ENCODE results near the gene PACS1. TPM values are rescaled to one million over a fixed set of nuclear protein-coding genes. Genes with fewer than 3 reads are reported as not detected.
A peak's percentile ranks its signal among the peaks of the same experiment; 100 is the strongest.

Gene PACS1
- total RNA-seq, 1 donor from 2014 or later = 86.9 TPM

DNA sequence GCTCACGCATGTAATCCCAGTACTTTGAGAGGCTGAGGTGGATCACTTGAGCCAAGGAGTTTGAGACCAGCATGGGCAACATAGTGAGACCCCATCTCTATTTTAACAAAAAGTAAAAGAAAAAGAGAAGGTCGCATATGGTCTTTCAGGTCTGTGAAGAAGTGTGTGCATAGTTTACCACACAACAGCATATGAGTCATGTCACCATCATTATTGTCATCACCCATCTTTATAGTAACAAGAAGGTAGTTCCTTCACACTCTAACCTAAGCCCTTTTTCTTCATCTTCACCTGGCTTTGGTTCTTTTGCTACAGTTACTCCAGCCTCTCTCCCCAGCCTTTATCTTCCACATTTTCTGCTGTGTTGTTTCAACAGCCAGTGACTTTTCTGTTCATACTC is 39.2 kb downstream of the PACS1 start:
- no peak overlapping the region for H3K27ac Mint-ChIP-seq (ENCODE audit: unreplicated experiment)
- H3K27ac ChIP-seq (ENCODE audit: low read depth, low read length) = no peak overlapping the region
- DNase-seq (ENCODE audit: low read depth) (no peak), FAIRE-seq (no peak)
- H3K9ac ChIP-seq (ENCODE audit: low read length) = no peak overlapping the region
- H3K9me3 Mint-ChIP-seq (ENCODE audit: unreplicated experiment) = no peaks in the 10 kb centered on the region
- no peaks in the 10 kb centered on the region for H3K9me3 ChIP-seq (ENCODE audit: insufficient read depth, low read depth, low read length)
- peaks cover 39% of the 10 kb centered on the region for H3K4me1 ChIP-seq (ENCODE audit: insufficient read depth, low read length)
- no peak for TF ChIP-seq EZH2 (IDR thresholded peaks at IDR 0.05; ENCODE audit: insufficient read depth, low read length)
- TF ChIP-seq, protein P1, sequence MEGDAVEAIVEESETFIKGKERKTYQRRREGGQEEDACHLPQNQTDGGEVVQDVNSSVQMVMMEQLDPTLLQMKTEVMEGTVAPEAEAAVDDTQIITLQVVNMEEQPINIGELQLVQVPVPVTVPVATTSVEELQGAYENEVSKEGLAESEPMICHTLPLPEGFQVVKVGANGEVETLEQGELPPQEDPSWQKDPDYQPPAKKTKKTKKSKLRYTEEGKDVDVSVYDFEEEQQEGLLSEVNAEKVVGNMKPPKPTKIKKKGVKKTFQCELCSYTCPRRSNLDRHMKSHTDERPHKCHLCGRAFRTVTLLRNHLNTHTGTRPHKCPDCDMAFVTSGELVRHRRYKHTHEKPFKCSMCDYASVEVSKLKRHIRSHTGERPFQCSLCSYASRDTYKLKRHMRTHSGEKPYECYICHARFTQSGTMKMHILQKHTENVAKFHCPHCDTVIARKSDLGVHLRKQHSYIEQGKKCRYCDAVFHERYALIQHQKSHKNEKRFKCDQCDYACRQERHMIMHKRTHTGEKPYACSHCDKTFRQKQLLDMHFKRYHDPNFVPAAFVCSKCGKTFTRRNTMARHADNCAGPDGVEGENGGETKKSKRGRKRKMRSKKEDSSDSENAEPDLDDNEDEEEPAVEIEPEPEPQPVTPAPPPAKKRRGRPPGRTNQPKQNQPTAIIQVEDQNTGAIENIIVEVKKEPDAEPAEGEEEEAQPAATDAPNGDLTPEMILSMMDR (IDR thresholded peaks at IDR 0.05; ENCODE audit: insufficient read depth, low read depth, low read length) = no peak
- peaks cover 15% of the 10 kb centered on the region for H3K36me3 Mint-ChIP-seq (ENCODE audit: low read depth, unreplicated experiment)
- H4K20me1 ChIP-seq (ENCODE audit: insufficient read depth, low read length) = peaks cover 8% of the 10 kb centered on the region
- H3K4me1 Mint-ChIP-seq (ENCODE audit: low read depth, unreplicated experiment) = peaks cover 52% of the 10 kb centered on the region
- no peak overlapping the region for H3K4me2 ChIP-seq (ENCODE audit: low read length)
- no peaks in the 10 kb centered on the region for H3K27me3 ChIP-seq (ENCODE audit: insufficient read depth, low read length)
- no peaks in the 10 kb centered on the region for H3K27me3 Mint-ChIP-seq (ENCODE audit: low read depth, unreplicated experiment)
- no peak overlapping the region for H3K4me3 ChIP-seq (ENCODE audit: insufficient read depth, low read depth, low read length)
- peaks cover 72% of the 10 kb centered on the region for H3K79me2 ChIP-seq (ENCODE audit: insufficient read depth, low read length)
- H3K4me3 Mint-ChIP-seq (ENCODE audit: unreplicated experiment) = no peak overlapping the region
- H3K36me3 ChIP-seq (ENCODE audit: insufficient read depth, low read length) = no peaks in the 10 kb centered on the region
- H2AFZ ChIP-seq (ENCODE audit: low read depth, low read length) = no peak overlapping the region

DNA sequence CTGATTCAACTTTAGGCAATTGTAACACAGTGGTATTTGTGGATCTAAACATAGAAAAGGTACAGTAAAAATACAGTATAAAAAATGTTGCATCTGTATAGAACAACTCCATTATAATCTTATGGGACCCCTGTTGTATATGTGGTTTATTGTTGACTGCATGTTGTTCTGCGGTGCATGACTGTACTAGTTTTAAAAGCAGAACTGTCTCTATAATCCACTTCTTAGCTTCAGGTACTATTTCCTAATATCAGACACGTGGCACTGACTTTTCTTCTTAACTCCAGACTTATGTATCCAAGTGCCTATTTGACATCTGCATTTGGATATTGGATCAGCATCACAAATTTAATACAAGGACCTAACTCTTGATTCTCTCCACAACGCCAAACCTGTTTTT is 41.1 kb downstream of the PACS1 start:
- no peak for TF ChIP-seq EZH2 (IDR thresholded peaks at IDR 0.05; ENCODE audit: insufficient read depth, low read length)
- TF ChIP-seq, protein P1 (IDR thresholded peaks at IDR 0.05; ENCODE audit: insufficient read depth, low read depth, low read length) = no peak
- no peak for FAIRE-seq

DNA sequence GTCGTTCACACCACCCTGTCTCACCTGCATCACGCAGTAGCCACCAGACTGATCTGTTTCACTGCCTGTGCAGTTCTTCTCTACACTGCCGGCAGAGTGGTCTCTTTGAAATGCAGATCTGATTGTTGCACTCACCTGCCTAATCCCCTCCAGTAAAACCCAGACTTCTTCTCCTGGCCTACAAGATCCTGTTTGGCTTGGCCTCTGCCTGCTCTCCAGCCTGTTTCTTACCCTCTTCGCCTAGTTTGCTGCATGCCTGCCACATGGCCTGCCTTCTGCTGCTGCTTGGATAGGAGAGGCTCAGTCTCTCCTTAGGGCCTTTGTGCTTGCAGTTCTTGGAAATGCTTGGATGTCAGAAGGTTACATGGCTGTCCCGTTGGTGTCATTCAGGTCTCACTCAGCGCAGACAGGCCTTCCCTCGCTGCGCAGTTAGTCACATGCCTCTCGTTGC is 42.0 kb downstream of the PACS1 start:
- H2AFZ ChIP-seq (ENCODE audit: low read depth, low read length) = no peak overlapping the region
- no peaks in the 10 kb centered on the region for H3K9me3 ChIP-seq (ENCODE audit: insufficient read depth, low read depth, low read length)
- no peak for FAIRE-seq
- peak overlapping the region; percentile 72 for H3K4me2 ChIP-seq (ENCODE audit: low read length)
- H3K27ac Mint-ChIP-seq (ENCODE audit: unreplicated experiment) = peak overlapping the region; percentile 96
- peak overlapping the region; percentile 77 for H3K27ac ChIP-seq (ENCODE audit: low read depth, low read length)
- H3K36me3 Mint-ChIP-seq (ENCODE audit: low read depth, unreplicated experiment) = peaks cover 15% of the 10 kb centered on the region
- no peak for DNase-seq (ENCODE audit: low read depth)
- no peak overlapping the region for H3K4me3 Mint-ChIP-seq (ENCODE audit: unreplicated experiment)
- no peaks in the 10 kb centered on the region for H3K27me3 ChIP-seq (ENCODE audit: insufficient read depth, low read length)
- no peaks in the 10 kb centered on the region for H3K36me3 ChIP-seq (ENCODE audit: insufficient read depth, low read length)
- peaks cover 3% of the 10 kb centered on the region for H4K20me1 ChIP-seq (ENCODE audit: insufficient read depth, low read length)
- H3K79me2 ChIP-seq (ENCODE audit: insufficient read depth, low read length) = peaks cover 78% of the 10 kb centered on the region
- H3K27me3 Mint-ChIP-seq (ENCODE audit: low read depth, unreplicated experiment) = no peaks in the 10 kb centered on the region
- H3K9me3 Mint-ChIP-seq (ENCODE audit: unreplicated experiment) = no peaks in the 10 kb centered on the region
- peak overlapping the region; percentile 11 for H3K4me3 ChIP-seq (ENCODE audit: insufficient read depth, low read depth, low read length)
- peaks cover 61% of the 10 kb centered on the region for H3K4me1 Mint-ChIP-seq (ENCODE audit: low read depth, unreplicated experiment)
- H3K4me1 ChIP-seq (ENCODE audit: insufficient read depth, low read length) = peaks cover 51% of the 10 kb centered on the region
- no peak for TF ChIP-seq EZH2 (IDR thresholded peaks at IDR 0.05; ENCODE audit: insufficient read depth, low read length)
- TF ChIP-seq, protein P1 (IDR thresholded peaks at IDR 0.05; ENCODE audit: insufficient read depth, low read depth, low read length) = no peak
- peak overlapping the region; percentile 34 for H3K9ac ChIP-seq (ENCODE audit: low read length)

More for the DNA sequence above, 41.1 kb downstream of the PACS1 start:
- Histone ChIP-seq H3K27me3 (ENCODE audit: insufficient read depth, low read length) (no peaks in the 10 kb centered on the region), H4K20me1 (ENCODE audit: insufficient read depth, low read length) (peaks cover 7% of the 10 kb centered on the region), H2AFZ (ENCODE audit: low read depth, low read length) (no peak overlapping the region), H3K27ac (ENCODE audit: low read depth, low read length) (no peak overlapping the region), H3K79me2 (ENCODE audit: insufficient read depth, low read length) (peaks cover 72% of the 10 kb centered on the region), H3K4me3 (ENCODE audit: insufficient read depth, low read depth, low read length) (no peak overlapping the region), H3K4me1 (ENCODE audit: insufficient read depth, low read length) (peaks cover 50% of the 10 kb centered on the region), H3K9ac (ENCODE audit: low read length) (no peak overlapping the region), H3K9me3 (ENCODE audit: insufficient read depth, low read depth, low read length) (no peaks in the 10 kb centered on the region), H3K4me2 (ENCODE audit: low read length) (no peak overlapping the region), H3K36me3 (ENCODE audit: insufficient read depth, low read length) (no peaks in the 10 kb centered on the region)
- H3K27ac Mint-ChIP-seq (ENCODE audit: unreplicated experiment) = peak overlapping the region; percentile 34
- peaks cover 15% of the 10 kb centered on the region for H3K36me3 Mint-ChIP-seq (ENCODE audit: low read depth, unreplicated experiment)
- no peaks in the 10 kb centered on the region for H3K27me3 Mint-ChIP-seq (ENCODE audit: low read depth, unreplicated experiment)
- no peak overlapping the region for H3K4me3 Mint-ChIP-seq (ENCODE audit: unreplicated experiment)
- peaks cover 59% of the 10 kb centered on the region for H3K4me1 Mint-ChIP-seq (ENCODE audit: low read depth, unreplicated experiment)
- no peaks in the 10 kb centered on the region for H3K9me3 Mint-ChIP-seq (ENCODE audit: unreplicated experiment)
- no peak for DNase-seq (ENCODE audit: low read depth)

Data from astrocyte (in vitro differentiated cells and primary cell).